ENCODE data around the gene KLHL9. TPM values are rescaled to one million over a fixed set of nuclear protein-coding genes. Genes with fewer than 3 reads are reported as not detected.

KLHL9 gene, protein sequence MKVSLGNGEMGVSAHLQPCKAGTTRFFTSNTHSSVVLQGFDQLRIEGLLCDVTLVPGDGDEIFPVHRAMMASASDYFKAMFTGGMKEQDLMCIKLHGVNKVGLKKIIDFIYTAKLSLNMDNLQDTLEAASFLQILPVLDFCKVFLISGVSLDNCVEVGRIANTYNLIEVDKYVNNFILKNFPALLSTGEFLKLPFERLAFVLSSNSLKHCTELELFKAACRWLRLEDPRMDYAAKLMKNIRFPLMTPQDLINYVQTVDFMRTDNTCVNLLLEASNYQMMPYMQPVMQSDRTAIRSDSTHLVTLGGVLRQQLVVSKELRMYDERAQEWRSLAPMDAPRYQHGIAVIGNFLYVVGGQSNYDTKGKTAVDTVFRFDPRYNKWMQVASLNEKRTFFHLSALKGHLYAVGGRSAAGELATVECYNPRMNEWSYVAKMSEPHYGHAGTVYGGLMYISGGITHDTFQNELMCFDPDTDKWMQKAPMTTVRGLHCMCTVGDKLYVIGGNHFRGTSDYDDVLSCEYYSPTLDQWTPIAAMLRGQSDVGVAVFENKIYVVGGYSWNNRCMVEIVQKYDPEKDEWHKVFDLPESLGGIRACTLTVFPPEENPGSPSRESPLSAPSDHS
- total RNA-seq, result 10 to 100 TPM; 19.3 to 20.4 TPM

DNA sequence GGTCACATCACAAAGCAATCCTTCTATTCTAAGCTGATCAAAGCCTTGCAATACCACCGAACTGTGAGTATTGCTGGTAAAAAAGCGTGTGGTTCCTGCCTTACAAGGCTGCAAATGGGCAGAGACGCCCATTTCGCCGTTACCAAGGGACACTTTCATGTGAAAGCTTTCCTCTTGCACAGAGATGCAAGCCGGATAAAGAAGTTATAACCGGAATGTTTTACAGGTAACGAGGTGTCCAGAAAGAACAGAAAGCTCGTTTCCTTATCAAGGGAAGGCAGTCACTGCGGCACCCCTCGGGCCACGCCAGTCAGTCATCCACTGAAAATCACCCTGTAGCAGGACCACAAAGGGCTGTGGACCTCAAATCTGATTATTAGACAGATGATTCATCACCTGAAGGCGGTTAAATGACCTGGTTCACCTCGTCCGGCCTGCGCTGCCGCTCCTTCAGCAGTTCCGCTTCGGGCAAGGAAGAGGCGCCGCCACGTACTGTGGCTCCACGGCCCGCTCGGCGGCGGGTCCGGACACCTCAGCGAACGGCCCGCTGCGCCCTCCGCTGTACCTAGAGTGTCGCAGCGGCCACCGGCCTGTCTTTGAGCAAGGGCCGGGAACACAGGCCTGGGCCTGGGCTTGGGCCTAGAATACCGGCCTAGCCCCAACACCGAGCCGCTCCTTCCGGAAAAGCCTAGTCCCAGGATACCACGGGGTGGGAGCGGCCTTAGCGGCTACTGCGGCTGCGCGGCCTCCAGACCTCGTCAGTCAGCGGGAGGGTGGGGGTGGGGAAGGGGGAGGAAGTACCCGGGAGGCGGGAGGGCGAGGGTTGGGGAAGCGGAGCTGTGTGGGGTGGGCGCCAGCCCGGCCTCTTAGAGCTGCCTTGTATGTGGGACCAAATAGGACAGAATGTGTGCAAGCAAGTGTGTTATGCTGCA is at the start of gene KLHL9:
KLHL9 (minus strand) TSS at position 704 of the 932 bp plus-strand sequence; CDS start at position 159, 545 bp downstream.

DNA sequence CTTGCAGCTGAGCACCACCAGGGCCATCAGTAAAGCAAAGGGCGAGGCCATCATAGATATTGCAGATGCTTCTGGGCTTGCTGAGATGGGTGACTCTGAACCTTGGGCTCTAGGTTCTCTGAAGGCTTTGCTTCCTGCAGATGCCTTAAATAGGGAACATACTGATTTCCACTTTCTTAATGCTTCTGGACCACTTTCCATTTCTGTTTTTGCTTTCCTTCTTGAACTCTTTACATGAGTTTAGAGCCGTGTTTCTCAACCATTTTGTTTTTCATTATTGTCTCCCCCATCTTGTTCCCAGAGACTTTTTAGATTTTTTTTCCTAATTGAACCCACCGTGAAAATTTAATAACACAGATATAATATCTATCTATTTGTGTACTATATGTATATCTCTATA is 32.8 kb upstream of the KLHL9 start, which contains the start of gene IFNA13:
IFNA13 (minus strand) TSS at position 101 of the 400 bp plus-strand sequence; CDS start at position 54, 47 bp downstream.

DNA sequence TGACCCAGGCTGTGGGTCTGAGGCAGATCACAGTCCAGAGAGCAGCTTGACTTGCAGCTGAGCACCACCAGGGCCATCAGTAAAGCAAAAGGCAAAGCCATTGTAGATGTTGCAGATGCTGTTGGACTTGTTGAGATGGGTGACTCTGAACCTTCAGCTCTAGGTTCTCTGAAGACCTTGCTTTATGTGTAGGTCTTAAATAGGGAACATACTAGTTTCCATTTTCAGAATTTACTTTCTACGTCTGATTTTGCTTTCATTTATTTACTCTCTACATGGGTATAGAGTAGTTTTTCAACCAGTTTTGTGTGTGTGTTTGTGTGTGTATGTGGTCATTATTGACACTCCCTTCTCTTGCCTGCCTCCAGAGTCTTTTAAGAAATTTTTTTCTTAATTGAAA is 15.6 kb upstream of the KLHL9 start, which contains the start of gene IFNA6:
IFNA6 (minus strand) TSS at position 101 of the 400 bp plus-strand sequence; CDS start at position 101, 0 bp downstream.

DNA sequence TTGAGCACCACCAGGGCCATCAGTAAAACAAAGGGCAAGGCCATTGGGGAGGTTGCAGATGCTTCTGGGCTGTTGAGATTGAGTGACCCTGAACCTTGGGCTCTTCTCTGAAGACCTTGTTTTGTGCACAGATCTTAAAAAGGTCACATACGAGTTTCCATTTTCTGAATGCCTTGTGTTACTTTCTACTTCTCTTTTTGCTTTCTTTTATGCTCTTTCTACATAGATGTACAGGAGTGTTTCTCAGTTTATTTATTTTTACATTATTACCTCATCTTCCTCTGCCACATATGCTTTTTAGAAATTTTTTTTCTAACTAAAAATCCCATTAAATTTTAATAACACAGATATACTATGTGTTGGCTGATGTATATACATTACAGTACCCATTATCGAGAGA is 30.0 kb downstream of the KLHL9 start, which contains the start of gene IFNA5:
IFNA5 (minus strand) TSS at position 101 of the 400 bp plus-strand sequence; CDS start at position 44, 57 bp downstream.

Other genes with a start within 250 kb of the KLHL9 start
- not detected for gene IFNW1, start 193.6 kb downstream of the KLHL9 start, total RNA-seq
- not detected for gene IFNA21, start 168.7 kb downstream of the KLHL9 start, total RNA-seq
- gene IFNA4, start 147.8 kb downstream of the KLHL9 start, total RNA-seq, result not detected
- not detected for gene IFNA7, start 133.2 kb downstream of the KLHL9 start, total RNA-seq
- gene IFNA10, start 128.3 kb downstream of the KLHL9 start, total RNA-seq, result not detected
- not detected for gene IFNA16, start 118.1 kb downstream of the KLHL9 start, total RNA-seq
- not detected for gene IFNA17, start 107.2 kb downstream of the KLHL9 start, total RNA-seq
- gene IFNA14, start 95.4 kb downstream of the KLHL9 start, total RNA-seq, result not detected
- not detected for gene IFNA5, start 30.1 kb downstream of the KLHL9 start, total RNA-seq
- not detected for gene IFNA6, start 15.5 kb upstream of the KLHL9 start, total RNA-seq
- not detected for gene IFNA13, start 32.7 kb upstream of the KLHL9 start, total RNA-seq
- gene IFNA2, start 50.0 kb upstream of the KLHL9 start, total RNA-seq, result not detected
- gene IFNA8, start 73.7 kb upstream of the KLHL9 start, total RNA-seq, result not detected
- gene IFNA1, start 105.0 kb upstream of the KLHL9 start, total RNA-seq, result not detected
- not detected for gene IFNE, start 146.9 kb upstream of the KLHL9 start, total RNA-seq

Data from activated naive CD4-positive, alpha-beta T cell treated with anti-CD3 and anti-CD28 coated beads, Interleukin-2, amount 10 ng/mL, durations not matched to agents 5 hours and 36 hours (primary cell).